Measurements from ENCODE around the gene UPP1.
A peak's percentile ranks its signal among the peaks of the same experiment; 100 is the strongest.

The UPP1 gene

DNA sequence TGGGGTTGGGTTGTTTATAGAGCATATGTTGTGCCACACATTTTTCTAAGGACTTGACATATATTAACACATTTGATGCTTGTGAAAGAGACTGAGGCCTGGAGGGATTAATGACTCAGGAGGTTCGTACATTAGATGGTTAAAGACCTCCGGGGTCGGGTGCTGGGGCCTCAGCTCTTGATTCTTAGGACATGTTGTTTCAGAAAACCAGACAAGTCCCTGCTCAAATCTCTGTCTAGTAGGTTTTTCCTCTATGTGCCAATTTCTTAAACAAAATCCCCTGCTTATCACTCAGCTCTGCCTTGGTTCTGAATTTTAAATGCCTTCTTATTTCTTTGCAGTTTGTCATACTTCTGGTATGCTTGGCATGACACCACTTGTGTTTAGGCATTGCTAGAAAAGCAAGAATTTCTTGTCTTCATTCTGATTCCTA lies 5.8 kb downstream of the UPP1 start:
- no peak overlapping the region for H3K27ac Mint-ChIP-seq
- H3K36me3 Mint-ChIP-seq: peaks cover 11% of the 10 kb centered on the region
- no peak for DNase-seq (ENCODE audit: low spot score in 2 of 2)
- H3K4me1 Mint-ChIP-seq: peaks cover 7% of the 10 kb centered on the region
- H3K4me3 Mint-ChIP-seq: no peak overlapping the region
- H3K27me3 Mint-ChIP-seq: no peaks in the 10 kb centered on the region
- no peaks in the 10 kb centered on the region for H3K9me3 Mint-ChIP-seq
- ATAC-seq (ENCODE audit: low read depth): no peak

DNA sequence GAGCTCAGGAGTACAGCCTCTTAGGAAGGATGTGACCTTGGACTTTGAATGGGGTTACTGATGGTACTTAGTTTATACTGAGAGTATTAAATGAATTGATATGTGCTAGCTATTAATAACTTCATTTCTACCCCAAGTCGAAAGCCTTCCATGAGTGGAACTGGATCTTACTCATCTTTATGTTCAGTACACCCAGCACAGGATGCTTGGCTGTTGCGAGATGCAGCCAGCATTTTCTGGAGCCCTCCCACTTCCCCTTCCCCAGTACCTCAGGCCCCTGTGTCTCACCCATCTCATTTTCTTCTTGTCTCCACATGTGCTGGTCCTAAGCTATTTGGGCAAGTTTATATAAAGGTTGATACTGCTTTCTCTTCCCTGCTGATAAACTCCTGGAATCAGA lies 7.2 kb downstream of the UPP1 start:
- no peaks in the 10 kb centered on the region for H3K27me3 Mint-ChIP-seq
- DNase-seq (ENCODE audit: low spot score in 2 of 2) (no peak), ATAC-seq (ENCODE audit: low read depth) (no peak)
- no peak overlapping the region for H3K27ac Mint-ChIP-seq
- peaks cover 3% of the 10 kb centered on the region for H3K4me1 Mint-ChIP-seq
- no peaks in the 10 kb centered on the region for H3K9me3 Mint-ChIP-seq
- H3K4me3 Mint-ChIP-seq: no peak overlapping the region
- H3K36me3 Mint-ChIP-seq: peaks cover 11% of the 10 kb centered on the region

DNA sequence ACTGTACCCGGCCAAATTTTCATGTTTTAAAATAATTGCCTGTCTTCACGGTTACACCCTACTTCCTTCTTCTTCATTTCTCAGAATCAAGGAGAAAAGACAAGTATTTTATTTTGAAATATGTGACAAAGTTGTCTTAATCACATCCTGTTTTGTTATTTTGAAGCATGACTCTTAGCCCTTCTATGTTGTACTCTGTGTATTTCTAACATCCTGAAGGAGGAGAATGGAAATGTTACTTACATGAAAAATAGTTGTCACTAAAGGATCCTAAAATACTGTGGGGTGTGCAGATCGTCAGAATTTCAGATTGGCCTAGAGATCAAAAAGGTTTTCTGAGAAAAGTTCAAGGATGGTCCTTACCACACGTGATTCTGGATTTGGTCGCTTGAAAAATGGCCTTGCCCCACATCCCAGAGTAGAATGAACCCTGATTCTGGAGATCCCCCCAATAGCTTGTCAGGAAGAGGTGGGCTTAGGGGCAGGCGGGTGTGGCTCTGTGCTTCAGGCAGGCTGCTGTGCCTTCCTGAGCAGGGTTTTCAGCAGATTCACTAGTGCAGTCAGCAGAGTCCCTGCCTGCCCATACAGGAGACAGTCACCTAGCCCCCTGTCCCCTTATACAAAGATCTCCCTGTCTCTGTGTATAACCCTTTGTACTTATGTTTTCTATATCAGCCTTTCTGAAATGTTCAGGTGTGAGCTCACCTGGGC lies 8.6 kb downstream of the UPP1 start:
- Mint-ChIP-seq H3K27ac (no peak overlapping the region), H3K9me3 (no peaks in the 10 kb centered on the region), H3K4me1 (peaks cover 3% of the 10 kb centered on the region), H3K36me3 (peaks cover 18% of the 10 kb centered on the region), H3K27me3 (no peaks in the 10 kb centered on the region), H3K4me3 (no peak overlapping the region)
- no peak for ATAC-seq (ENCODE audit: low read depth)
- DNase-seq (ENCODE audit: low spot score in 2 of 2): no peak

DNA sequence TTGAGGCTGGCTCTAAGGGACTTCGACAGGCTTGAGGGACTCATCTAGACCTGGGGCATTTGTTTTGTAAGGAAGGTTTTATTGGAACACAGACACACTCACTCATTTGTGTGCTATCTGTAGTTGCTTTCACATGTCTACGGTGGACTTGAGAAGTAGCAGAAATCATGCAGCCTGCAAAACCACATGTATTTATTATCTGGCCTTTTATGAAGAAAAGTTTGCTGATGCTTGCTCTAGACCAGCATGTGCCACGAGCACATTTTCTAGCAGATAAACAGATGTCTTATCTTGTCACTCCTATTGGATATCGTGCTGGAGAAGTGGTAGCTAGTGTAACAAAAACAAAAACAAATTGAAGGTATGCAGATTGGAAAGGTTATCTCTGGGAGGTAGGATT lies 9.8 kb downstream of the UPP1 start:
- ATAC-seq (ENCODE audit: low read depth): no peak
- H3K27ac Mint-ChIP-seq: no peak overlapping the region
- no peaks in the 10 kb centered on the region for H3K27me3 Mint-ChIP-seq
- H3K4me3 Mint-ChIP-seq: no peak overlapping the region
- no peak for DNase-seq (ENCODE audit: low spot score in 2 of 2)
- no peaks in the 10 kb centered on the region for H3K9me3 Mint-ChIP-seq
- H3K36me3 Mint-ChIP-seq: peaks cover 20% of the 10 kb centered on the region
- H3K4me1 Mint-ChIP-seq: peaks cover 3% of the 10 kb centered on the region

DNA sequence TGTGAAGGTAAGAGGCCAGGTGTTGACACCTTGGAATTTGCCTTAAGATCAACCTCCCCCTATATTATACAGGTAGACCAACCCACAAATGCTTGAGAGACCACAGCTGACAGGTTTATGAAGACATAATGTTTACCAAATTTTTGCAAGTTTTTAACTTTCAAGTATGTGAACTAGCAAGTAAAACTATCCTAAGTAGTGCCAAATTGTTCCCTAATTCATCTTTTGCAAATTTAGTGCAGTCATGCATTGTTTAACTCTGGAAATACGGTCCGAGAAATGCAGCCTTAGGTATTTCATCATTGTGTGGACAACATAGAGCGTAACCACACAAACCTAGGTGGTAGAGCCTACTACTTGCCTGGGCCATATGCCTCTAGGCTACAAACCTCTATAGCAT lies 10.7 kb downstream of the UPP1 start:
- Mint-ChIP-seq H3K36me3 (peaks cover 21% of the 10 kb centered on the region), H3K27ac (no peak overlapping the region), H3K4me3 (no peak overlapping the region), H3K27me3 (no peaks in the 10 kb centered on the region), H3K4me1 (no peaks in the 10 kb centered on the region), H3K9me3 (no peaks in the 10 kb centered on the region)
- no peak for DNase-seq (ENCODE audit: low spot score in 2 of 2)
- ATAC-seq (ENCODE audit: low read depth): no peak

DNA sequence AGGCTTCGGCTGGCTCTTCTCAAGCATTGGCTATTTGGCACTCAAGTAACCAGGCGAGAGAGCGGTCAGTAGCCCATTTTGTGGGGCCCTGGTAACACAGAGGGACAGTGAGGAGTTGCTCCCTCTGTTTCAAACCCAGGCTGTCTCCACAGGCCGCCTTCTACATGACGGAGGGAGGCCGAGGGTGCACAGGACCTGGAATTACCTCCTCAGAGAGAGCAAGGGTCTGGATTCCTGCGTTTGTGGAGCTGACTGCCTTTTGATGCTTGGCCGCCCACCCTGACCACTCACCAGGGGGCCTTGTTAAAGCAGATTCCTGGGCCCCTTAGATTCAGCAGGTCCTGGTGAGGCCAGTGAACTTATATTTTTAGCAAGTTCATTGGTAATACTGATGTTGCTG lies 12.3 kb downstream of the UPP1 start:
- Mint-ChIP-seq H3K4me3 (no peak overlapping the region), H3K36me3 (peaks cover 21% of the 10 kb centered on the region), H3K27ac (no peak overlapping the region), H3K9me3 (no peaks in the 10 kb centered on the region), H3K4me1 (no peaks in the 10 kb centered on the region), H3K27me3 (no peaks in the 10 kb centered on the region)
- DNase-seq (ENCODE audit: low spot score in 2 of 2): no peak
- no peak for ATAC-seq (ENCODE audit: low read depth)

DNA sequence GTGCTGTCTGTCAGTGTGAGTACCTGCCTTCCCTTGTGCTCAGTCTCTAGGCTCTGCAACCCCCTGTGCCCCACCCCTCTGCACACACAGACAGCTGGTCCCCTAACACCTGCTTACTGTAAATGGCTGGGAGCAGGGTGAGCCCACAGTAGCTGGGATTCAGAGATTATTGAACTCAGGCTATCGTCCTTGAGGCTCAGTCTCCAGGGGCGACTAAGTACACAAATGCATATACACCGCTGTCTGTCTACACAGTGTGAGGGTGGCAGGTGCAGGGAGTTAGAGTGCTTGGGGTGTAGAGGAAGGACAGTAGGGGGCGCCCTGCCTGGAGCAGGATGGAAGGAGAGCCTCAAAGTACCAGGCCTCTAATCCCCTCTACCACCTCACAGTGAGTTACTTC lies 12.9 kb downstream of the UPP1 start:
- no peak for DNase-seq (ENCODE audit: low spot score in 2 of 2)
- peaks cover 21% of the 10 kb centered on the region for H3K36me3 Mint-ChIP-seq
- H3K27ac Mint-ChIP-seq: no peak overlapping the region
- no peak overlapping the region for H3K4me3 Mint-ChIP-seq
- no peaks in the 10 kb centered on the region for H3K9me3 Mint-ChIP-seq
- H3K4me1 Mint-ChIP-seq: no peaks in the 10 kb centered on the region
- no peak for ATAC-seq (ENCODE audit: low read depth)
- H3K27me3 Mint-ChIP-seq: no peaks in the 10 kb centered on the region

DNA sequence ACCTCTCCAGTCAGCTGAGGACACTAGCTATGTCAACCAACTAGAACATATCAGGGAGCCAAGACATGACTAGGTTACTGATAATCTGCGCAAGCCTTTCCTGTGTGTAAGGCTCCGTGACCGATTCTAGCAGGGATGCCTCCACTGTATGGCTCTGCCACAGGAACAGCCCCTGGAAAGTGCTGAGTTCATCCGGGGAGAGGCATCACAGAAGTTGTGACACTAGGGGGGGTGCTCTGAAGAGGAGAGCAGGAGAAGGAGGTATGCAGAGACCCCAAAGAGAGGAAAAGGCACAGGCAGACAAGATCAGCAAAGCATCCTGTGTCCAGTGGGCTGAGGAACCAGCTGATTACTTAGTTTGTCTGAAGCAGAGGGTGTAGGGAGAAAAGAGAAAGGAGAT lies 13.5 kb downstream of the UPP1 start:
- Mint-ChIP-seq H3K27me3 (no peaks in the 10 kb centered on the region), H3K4me1 (no peaks in the 10 kb centered on the region), H3K4me3 (no peak overlapping the region), H3K27ac (no peak overlapping the region), H3K36me3 (peaks cover 23% of the 10 kb centered on the region), H3K9me3 (no peaks in the 10 kb centered on the region)
- DNase-seq (ENCODE audit: low spot score in 2 of 2) (no peak), ATAC-seq (ENCODE audit: low read depth) (no peak)

DNA sequence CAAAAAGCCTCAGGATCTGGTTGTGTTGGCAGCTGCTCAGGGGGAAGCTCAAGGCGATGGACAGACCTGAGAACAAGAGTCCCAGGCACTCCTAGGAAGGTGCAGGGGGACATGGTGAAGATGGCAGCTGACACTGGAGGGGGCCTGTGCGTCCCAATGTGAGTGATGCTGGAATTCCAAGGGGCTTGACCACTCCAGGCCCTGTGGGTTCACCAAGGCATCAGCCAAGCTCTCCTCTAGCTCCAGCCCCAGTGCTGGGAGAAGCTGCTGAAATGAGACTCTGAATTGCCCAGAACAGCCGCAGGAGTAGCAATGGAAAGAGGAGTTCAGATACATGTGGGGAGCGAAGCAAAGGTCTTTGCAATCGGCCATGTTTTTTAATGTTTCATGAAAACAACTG lies 16.0 kb downstream of the UPP1 start:
- peaks cover 19% of the 10 kb centered on the region for H3K36me3 Mint-ChIP-seq
- no peaks in the 10 kb centered on the region for H3K27me3 Mint-ChIP-seq
- peaks cover under 1% of the 10 kb centered on the region for H3K4me1 Mint-ChIP-seq
- no peaks in the 10 kb centered on the region for H3K9me3 Mint-ChIP-seq
- DNase-seq (ENCODE audit: low spot score in 2 of 2) (no peak), ATAC-seq (ENCODE audit: low read depth) (no peak)
- no peak overlapping the region for H3K4me3 Mint-ChIP-seq
- H3K27ac Mint-ChIP-seq: no peak overlapping the region

DNA sequence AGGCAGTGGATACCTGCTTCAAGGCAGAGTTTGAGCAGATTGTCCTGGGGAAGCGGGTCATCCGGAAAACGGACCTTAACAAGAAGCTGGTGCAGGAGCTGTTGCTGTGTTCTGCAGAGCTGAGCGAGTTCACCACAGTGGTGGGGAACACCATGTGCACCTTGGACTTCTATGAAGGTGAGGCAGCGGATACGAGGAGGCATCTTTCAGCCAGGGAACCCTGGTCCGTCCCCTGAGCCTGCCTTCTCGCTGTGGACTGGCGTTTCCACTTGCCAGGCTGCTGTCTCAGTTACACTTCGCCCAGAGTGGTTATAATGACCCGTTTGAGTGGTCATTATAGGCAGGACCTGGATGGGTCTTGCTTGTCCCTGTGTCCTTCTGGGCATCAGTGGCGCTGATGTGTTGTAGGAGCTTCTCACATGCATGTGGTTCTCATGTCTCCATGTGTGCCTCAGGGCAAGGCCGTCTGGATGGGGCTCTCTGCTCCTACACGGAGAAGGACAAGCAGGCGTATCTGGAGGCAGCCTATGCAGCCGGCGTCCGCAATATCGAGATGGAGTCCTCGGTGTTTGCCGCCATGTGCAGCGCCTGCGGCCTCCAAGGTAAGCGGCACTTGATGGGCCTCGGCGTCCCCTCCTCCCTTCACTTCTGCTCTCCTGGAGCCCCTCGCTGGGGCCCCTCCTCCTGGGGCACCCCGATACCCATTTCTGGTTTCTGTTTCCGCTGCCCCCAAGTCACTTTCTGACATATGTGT lies 18.0 kb downstream of the UPP1 start:
- H3K36me3 Mint-ChIP-seq: peaks cover 17% of the 10 kb centered on the region
- H3K9me3 Mint-ChIP-seq: no peaks in the 10 kb centered on the region
- DNase-seq (ENCODE audit: low spot score in 2 of 2): no peak
- no peak for ATAC-seq (ENCODE audit: low read depth)
- peaks cover 3% of the 10 kb centered on the region for H3K27me3 Mint-ChIP-seq
- no peak overlapping the region for H3K27ac Mint-ChIP-seq
- peaks cover 4% of the 10 kb centered on the region for H3K4me1 Mint-ChIP-seq
- H3K4me3 Mint-ChIP-seq: no peak overlapping the region

DNA sequence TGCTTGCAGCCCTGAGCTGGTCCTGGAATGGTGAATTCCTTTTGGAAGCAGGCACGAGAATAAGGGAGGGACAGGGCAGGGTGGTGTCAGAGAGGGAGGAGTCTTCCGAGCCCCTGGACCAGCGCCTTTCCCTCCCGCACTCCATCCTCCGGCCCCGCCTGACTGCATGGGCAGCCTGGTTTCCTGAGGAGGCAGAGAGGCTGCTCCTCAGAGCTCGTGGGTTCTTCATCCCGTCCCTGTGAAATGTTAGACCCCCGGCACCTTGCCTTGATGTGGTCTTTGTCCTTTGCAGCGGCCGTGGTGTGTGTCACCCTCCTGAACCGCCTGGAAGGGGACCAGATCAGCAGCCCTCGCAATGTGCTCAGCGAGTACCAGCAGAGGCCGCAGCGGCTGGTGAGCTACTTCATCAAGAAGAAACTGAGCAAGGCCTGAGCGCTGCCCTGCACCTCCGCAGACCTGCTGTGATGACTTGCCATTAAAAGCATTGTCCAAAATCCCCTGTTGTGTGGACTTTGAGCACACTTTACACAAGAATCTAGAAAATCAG lies 18.9 kb downstream of the UPP1 start:
- Mint-ChIP-seq H3K4me1 (peaks cover 4% of the 10 kb centered on the region), H3K9me3 (no peaks in the 10 kb centered on the region), H3K4me3 (no peak overlapping the region), H3K36me3 (peaks cover 13% of the 10 kb centered on the region), H3K27ac (no peak overlapping the region), H3K27me3 (peaks cover 3% of the 10 kb centered on the region)
- DNase-seq (ENCODE audit: low spot score in 2 of 2) (no peak), ATAC-seq (ENCODE audit: low read depth) (no peak)

DNA sequence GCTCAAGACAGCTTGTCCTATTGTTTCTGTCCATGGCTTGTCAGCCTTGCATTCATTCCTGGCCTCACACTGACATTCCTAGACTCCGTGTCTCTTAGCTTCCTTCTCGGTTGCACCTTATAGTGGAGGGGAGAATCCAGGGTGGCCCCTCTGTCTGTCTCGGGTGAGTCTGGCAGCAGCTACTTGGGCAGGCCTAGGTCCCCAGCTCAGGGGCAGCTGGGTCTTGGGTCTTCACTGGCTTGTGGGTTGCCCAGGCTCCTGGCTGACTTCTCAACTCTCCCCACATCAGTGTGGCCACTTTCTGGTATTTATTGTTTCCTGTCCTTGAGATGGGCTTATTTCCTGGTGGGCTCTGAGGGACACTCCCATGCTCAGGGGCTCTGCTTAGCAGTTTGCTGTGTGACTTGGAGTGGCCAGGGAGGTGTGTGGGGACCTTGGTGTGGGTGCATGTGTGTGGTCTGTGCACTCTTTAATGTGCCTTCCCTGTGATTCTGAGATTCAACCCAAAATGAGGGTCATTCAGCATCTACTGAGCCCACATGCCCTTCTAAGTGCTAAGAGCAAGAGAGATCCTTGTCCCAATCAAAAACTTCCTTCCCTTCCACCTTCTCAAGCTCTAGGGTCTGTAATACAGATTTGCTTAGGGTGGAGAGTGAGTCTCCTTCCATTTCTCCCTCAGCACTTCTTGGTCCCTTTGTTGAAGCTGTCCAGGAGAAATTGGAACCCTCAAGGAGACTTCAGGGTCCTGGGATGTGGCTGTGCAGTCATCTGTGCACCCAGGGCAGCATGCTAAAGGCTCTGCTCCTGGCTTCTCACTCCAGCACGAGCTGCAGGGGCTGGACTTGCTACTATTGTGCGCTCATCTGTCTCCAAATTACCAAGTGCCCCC lies 20.1 kb downstream of the UPP1 start:
- DNase-seq (ENCODE audit: low spot score in 2 of 2) (no peak), ATAC-seq (ENCODE audit: low read depth) (no peak)
- peaks cover 3% of the 10 kb centered on the region for H3K27me3 Mint-ChIP-seq
- no peaks in the 10 kb centered on the region for H3K9me3 Mint-ChIP-seq
- H3K36me3 Mint-ChIP-seq: peaks cover 10% of the 10 kb centered on the region
- H3K27ac Mint-ChIP-seq: no peak overlapping the region
- peaks cover 4% of the 10 kb centered on the region for H3K4me1 Mint-ChIP-seq
- H3K4me3 Mint-ChIP-seq: no peak overlapping the region

DNA sequence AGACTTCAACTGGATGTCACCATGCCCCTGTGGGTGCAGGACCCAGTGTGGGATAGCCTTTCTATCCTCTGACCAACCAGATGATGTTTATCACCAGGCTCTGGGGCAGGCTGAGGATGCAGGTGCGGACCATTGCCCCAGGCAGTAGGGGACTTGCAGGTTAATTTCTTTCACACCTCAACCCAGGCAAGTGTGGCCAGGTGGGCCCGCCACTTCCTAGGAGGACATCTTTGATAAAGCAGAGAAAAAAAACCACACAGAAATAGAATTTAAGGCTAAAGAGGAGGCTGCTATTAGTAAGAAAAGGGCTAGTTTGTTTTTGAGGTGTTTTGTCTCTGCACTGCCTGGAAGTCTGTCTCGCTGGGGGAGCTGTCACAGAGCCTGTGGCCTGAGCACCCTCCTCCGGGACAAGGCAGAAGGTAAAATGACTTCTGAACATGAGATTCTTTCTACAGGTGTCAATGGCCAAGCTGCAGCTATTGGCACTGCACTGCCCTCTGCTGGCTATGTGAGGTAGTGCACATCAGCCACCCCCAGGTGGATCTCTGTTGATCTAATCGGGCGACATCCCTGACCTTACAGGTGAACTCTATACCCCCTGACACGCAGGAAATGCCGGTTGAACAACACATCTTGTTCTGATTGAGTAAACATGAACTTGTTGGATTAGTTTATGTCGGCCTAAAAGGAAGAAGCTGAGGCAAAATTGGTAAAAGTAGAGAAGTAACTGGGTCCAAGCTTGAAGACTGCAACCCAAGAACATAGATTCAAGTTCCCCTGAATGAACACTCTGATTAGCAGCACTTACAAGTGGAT lies 21.0 kb downstream of the UPP1 start:
- peak; percentile 89 to 92 for DNase-seq (ENCODE audit: low spot score in 2 of 2)
- Mint-ChIP-seq H3K27ac (no peak overlapping the region), H3K27me3 (peaks cover 5% of the 10 kb centered on the region), H3K4me1 (peaks cover 4% of the 10 kb centered on the region), H3K9me3 (no peaks in the 10 kb centered on the region), H3K4me3 (no peak overlapping the region), H3K36me3 (peaks cover 3% of the 10 kb centered on the region)
- ATAC-seq (ENCODE audit: low read depth): peak; percentile 93

Data from memory B cell (primary cell).